Sigmoid colon (tissue), 4 donors: Measurements from ENCODE around the gene MYLK.

Source experiments
- CTCF ChIP-seq, 4 experiments: fragments of 450-650 bp in 3 of 4; fragments of 200-600 bp in 1 of 4; IDR thresholded peaks; one replicate each; pipeline ENCODE4 v1.5.1; 2016 to 2019; ENCODE audit warnings: antibody characterized with exemption in 4 of 4, mild to moderate bottlenecking in 3 of 4, moderate library complexity in 2 of 4
- EP300 ChIP-seq, 4 donors: sonication (generic); formaldehyde crosslinking; IDR thresholded peaks; one replicate each; pipeline ENCODE4 v1.6.1; 2017; ENCODE audit warnings: antibody characterized with exemption in 4 of 4
- POLR2A ChIP-seq, 2 donors: fragments of 450-650 bp; IDR thresholded peaks; one replicate each; pipeline ENCODE4 v1.6.1; 2016; ENCODE audit warnings: antibody characterized with exemption in 2 of 2, mild to moderate bottlenecking in 2 of 2, moderate library complexity in 2 of 2
- POLR2AphosphoS5 ChIP-seq, 4 donors: sonication (generic); formaldehyde crosslinking; IDR thresholded peaks; one replicate each; pipeline ENCODE4 v1.6.1; 2017; ENCODE audit warnings: antibody characterized with exemption in 4 of 4

DNA sequence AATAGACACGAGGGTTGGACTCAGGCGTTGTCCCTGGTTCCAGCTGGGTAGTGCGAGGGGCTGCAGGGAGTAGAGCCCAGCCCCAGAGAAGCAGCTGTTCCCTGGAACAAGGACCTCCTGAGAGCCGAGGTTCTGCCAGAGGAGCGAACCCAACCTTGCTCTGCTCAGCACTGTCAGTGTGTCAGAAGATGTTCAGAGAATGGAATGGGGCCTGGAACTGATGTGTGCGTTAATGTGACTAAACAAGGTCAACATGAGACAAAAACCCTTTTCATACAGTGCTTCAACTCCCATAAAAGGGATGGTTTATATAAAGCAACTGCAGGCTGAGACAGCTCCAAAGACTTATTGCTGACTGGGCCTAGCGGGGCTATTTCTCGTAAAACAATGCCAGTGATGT lies 263.8 kb downstream of the MYLK start:
- TF ChIP-seq CTCF (IDR thresholded peaks at IDR 0.05) (no peak), EP300 (IDR thresholded peaks at IDR 0.05) (peak; percentile 66 to 97 (median 88)), POLR2A (IDR thresholded peaks at IDR 0.05) (peak; percentile 94 to 99), POLR2AphosphoS5 (IDR thresholded peaks at IDR 0.05) (peak; percentile 99)
